Measurements from ENCODE around the gene ASB10. TPM values are rescaled to one million over a fixed set of nuclear protein-coding genes. Genes with fewer than 3 reads are reported as not detected.

The ASB10 gene
- total and polyA plus RNA-seq, 2 of the 13 experiments (the other 11 are each of a cell fraction or from before 2014, with no cell fraction given), result not detected

DNA sequence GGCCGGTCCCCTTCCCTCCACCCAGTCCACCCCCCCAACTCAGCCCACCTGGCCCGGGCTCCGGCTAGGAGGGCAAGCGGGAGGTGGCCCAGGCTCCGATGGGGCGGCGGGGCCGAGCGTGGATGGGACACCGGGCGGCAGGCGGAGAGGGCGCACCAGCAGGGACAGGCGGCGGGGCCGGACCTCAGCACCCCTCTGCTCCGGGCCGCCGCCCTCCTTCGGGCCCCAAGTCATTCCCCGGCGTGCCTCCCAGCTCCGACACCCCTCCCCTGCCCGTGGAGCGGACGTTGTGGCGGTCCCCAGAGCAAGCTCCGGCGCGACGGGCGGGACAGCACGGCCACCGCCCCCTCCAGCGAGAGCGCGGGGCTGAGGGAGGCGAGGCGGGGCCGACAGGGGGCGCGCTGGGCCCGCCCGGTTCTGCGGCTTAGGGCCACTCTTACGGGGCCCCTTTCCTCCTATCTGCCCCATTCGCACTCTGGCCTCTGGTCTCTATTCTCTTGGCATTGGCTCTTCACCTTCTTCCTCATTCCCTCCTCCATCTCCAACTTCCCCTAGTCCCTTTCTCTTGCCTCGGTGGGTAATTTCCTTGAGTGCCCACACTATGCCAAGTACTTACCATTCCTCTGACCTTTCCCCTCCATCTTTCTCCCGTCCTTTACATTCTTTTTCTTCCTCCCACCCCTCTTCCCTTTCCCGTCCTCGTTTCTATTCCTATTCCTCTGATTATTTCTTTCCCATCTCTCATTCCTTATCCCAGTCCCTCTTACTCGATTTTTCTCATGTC is 18.9 kb downstream of the ASB10 start (continued):
- TF ChIP-seq ZNF800 (CRISPR knock-in tag; IDR thresholded peaks at IDR 0.05) (peak; percentile 81), SRF (IDR thresholded peaks at IDR 0.05; ENCODE audit: low read depth, low read length) (no peak), SALL2 (CRISPR knock-in tag; IDR thresholded peaks at IDR 0.05) (no peak), CHD2 (IDR thresholded peaks at IDR 0.05; ENCODE audit: low read depth, low read length) (no peak), XRCC5 (optimal IDR thresholded peaks at IDR 0.05; ENCODE audit: low read length) (peak; percentile 53), SMARCC2 (IDR thresholded peaks at IDR 0.05) (no peak), RFXANK (CRISPR knock-in tag; IDR thresholded peaks at IDR 0.05) (no peak), GABPB1 (CRISPR knock-in tag; IDR thresholded peaks at IDR 0.05) (peak; percentile 18; the same call in 1 of the 2 replicates), ZNF501 (CRISPR knock-in tag; IDR thresholded peaks at IDR 0.05) (no peak), ZNF644 (CRISPR knock-in tag; IDR thresholded peaks at IDR 0.05; ENCODE audit: low read depth) (no peak), PATZ1 (CRISPR knock-in tag; IDR thresholded peaks at IDR 0.05) (peak; percentile 56), STAT6 (CRISPR knock-in tag; IDR thresholded peaks at IDR 0.05; ENCODE audit: borderline replicate concordance) (no peak), ZFP36 (IDR thresholded peaks at IDR 0.05; ENCODE audit: borderline replicate concordance, low read depth, low read length, partially characterized antibody) (no peak), GMEB2 (CRISPR knock-in tag; IDR thresholded peaks at IDR 0.05; ENCODE audit: low read depth) (no peak), UBTF (CRISPR knock-in tag; IDR thresholded peaks at IDR 0.05) (peak; percentile 35; the same call in 1 of the 2 replicates)
- TF ChIP-seq, protein P1, sequence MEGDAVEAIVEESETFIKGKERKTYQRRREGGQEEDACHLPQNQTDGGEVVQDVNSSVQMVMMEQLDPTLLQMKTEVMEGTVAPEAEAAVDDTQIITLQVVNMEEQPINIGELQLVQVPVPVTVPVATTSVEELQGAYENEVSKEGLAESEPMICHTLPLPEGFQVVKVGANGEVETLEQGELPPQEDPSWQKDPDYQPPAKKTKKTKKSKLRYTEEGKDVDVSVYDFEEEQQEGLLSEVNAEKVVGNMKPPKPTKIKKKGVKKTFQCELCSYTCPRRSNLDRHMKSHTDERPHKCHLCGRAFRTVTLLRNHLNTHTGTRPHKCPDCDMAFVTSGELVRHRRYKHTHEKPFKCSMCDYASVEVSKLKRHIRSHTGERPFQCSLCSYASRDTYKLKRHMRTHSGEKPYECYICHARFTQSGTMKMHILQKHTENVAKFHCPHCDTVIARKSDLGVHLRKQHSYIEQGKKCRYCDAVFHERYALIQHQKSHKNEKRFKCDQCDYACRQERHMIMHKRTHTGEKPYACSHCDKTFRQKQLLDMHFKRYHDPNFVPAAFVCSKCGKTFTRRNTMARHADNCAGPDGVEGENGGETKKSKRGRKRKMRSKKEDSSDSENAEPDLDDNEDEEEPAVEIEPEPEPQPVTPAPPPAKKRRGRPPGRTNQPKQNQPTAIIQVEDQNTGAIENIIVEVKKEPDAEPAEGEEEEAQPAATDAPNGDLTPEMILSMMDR (CRISPR knock-in tag; IDR thresholded peaks at IDR 0.05), result peak; percentile 72
